NCI-H187 treated with DMSO at 0.1 percent for 48 hours (cell line): ENCODE data around the gene DDX51.
"Not testable (repeated sequence)": the region's sequence is repeated elsewhere in the genome, so short reads cannot be mapped to it uniquely, and the experiment has no call there.

Source experiments
- DNase-seq: peaks from one replicate; lab custom pipeline; 2025; lab: John Stamatoyannopoulos, UW

Gene DDX51

GRCh38 chr12:132114667-132115066 is 29.5 kb downstream of the DDX51 start:
- no peak for DNase-seq

DNA sequence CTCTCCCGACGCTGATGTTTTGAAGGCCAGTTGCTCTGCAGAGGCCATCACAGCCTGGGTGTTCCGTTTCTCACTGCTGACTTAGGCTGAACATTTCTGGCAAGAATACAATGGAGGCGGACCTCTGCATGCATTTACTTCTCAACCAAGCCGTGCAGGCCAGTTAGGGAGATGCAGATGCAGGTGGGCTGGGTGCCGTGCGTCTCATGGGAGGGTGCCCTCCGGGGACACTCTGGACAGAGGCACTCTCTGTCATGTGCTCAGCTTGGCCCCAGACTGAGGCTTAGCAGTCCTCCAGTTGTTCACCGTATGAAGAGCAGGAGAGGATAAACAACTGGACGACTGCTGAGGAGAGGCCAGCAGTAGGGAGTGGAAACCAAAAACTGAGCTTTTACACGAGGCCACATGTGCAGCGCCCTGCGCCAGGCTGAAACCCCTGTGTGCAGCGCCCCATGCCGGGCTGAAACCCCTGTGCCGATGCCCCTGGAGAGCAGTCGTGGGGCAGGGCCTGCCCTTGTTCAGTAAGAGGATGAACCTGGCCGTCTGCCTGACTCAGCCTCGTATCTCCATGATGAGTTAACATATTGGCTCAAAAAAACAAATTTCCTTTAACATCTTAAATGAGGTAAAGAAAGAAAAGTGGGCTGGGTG is 32.3 kb downstream of the DDX51 start:
- DNase-seq: no peak

GRCh38 chr12:132110677-132111076 is 33.4 kb downstream of the DDX51 start:
- no peak for DNase-seq

- no peak for DNase-seq
Observed at GRCh38 chr12:132109741-132110140, 34.4 kb downstream of the DDX51 start.

- DNase-seq: no peak
Observed at GRCh38 chr12:132108211-132108832, 35.8 kb downstream of the DDX51 start.

- no peak for DNase-seq
Observed at GRCh38 chr12:132106921-132107320, 37.2 kb downstream of the DDX51 start.

DNA sequence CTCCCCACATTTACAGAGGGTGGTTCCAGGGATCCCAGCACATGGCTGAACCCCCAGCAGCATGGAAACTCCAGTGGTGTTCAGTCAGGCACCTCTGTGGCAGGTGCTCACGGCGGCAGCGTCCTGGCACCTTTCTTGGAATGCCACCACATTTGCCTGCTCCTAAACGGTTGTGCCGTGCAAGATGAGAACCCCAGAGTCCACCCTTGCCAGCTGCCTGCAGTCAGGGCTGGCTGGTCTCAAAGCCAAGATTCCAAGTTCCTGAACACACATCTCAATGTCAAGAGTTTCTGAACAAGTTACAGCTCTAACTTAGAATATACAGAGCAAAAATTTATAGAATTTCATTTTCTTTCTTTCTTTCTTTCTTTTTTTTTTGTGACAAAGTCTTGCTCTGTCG is 38.7 kb downstream of the DDX51 start:
- no peak for DNase-seq

DNA sequence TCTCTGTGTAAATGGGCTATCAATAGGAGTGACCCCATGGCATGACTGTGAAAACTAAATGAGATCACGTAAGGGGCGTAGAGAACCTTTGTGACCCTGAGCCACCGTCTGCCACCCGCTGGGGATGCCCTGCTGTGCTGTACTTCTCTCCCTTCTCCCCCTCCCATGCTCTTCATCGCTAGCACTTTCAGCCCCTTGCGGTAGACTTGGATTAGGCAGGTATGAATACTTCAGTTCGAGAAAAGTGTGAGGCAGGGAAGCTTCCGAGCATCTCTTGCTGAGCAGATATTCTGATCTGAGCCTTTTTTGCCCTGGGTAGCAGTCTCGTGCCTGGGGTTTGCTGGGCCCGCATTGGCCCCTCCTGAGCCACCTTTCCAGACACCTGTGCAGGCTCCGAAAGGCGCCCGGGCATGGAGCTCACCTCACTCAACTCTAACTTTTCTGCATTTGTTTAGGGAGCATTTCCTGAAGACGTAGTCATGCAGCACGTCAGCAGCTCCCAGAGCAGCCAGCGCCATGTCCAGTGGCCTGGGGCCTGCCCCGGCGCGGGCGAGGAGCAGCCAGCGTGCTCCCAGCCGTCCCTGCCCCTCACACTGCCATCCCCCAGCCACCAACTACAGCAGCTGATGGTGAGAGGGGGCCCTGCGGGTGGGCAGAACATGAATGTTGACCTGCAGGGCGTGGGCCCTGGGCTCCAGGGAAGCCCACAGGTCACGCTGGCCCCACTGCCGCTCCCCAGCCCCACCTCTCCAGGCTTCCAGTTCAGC is 40.4 kb downstream of the DDX51 start:
- no peak for DNase-seq

DNA sequence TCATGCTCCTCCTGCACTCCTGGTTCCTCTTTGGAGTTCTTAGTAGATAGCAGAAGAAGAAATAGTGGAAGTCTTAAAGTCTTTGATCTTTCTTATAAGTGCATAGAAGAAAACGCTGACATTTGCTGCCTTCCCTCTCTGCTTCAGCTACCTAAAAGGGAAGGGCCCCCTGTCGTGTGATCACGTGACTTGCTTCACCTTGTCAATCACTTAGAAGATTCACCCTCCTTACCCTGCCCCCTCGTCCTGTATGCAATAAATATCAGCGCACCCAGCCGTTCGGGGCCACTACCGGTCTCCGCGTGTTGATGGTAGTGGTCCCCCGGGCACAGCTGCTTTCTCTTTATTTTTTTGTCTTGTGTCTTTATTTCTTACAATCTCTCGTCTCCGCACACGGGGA is 41.0 kb downstream of the DDX51 start:
- DNase-seq: not testable (repeated sequence)

- DNase-seq: no peak
Observed at GRCh38 chr12:132102297-132102696, 41.8 kb downstream of the DDX51 start.

- no peak for DNase-seq
Observed at GRCh38 chr12:132100306-132101065, 43.6 kb downstream of the DDX51 start.

DNA sequence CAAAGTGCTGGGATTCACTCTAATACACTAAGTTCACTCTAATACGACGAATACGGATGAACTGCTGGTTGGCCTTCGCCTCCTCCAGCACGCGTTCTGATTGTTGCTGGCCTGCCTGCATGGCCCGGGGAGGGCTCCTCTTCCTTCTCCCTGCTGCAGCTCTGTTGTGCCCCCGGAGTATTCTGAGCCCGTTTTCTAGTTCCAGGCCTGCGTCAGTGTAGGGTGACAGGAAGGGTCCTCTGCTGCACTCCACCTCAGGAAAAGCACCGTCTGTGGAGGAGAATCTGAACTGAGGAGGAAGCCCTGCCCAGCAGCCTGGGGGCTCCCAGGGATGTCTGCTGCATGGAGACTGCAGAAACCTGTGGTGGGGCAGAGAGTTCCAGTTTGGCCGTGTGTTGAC is 44.4 kb downstream of the DDX51 start:
- no peak for DNase-seq

- DNase-seq: no peak
Observed at GRCh38 chr12:132095520-132096409, 48.4 kb downstream of the DDX51 start.

- no peak for DNase-seq
Observed at GRCh38 chr12:132094269-132094891, 49.7 kb downstream of the DDX51 start.

- DNase-seq: no peak
Observed at GRCh38 chr12:132089407-132089910, 54.7 kb downstream of the DDX51 start.
